Measurements from ENCODE around the gene MON2.
A peak's percentile ranks its signal among the peaks of the same experiment; 100 is the strongest.

DNA sequence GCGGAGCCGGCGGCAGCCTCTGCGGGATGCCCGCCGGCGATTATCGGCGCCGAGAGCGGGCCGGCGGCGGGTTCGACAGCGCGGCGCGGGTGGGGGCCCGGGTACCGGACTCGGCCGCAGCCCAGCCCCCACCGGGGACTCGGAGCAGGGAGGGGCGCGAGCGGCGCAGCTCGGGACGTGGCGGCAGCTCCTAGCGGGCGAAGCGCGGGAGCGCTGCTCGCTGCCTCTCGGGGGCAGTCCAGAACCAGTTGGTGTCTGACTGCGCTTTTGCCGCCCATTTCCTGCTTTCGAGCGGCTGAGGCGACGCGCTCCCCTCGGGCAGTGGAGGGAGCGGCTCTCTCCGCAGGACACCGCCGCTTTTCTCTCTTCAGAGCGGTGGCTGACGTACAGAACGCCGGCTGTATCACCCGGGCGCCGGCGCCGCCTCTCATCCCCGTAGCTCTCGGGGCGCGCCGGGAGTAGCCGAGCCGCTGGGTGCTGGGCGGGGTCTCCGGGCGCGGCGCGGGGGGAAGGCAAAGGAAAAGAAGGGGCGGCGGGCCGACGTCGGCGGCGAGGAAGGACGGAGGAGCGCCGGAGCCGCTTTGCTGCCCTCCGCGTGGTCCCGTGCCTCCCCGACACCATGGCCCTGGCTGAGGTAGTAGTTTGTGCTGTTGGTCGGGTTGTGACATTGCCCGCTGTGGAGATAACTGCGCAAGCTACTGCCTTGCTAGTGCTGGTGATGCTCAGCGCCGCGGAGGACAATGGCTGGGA, 136.6 kb downstream of the MON2 start:
- TF ChIP-seq POLR2AphosphoS5 (IDR thresholded peaks at IDR 0.05) = peak; percentile 66
- TF ChIP-seq, protein P1, sequence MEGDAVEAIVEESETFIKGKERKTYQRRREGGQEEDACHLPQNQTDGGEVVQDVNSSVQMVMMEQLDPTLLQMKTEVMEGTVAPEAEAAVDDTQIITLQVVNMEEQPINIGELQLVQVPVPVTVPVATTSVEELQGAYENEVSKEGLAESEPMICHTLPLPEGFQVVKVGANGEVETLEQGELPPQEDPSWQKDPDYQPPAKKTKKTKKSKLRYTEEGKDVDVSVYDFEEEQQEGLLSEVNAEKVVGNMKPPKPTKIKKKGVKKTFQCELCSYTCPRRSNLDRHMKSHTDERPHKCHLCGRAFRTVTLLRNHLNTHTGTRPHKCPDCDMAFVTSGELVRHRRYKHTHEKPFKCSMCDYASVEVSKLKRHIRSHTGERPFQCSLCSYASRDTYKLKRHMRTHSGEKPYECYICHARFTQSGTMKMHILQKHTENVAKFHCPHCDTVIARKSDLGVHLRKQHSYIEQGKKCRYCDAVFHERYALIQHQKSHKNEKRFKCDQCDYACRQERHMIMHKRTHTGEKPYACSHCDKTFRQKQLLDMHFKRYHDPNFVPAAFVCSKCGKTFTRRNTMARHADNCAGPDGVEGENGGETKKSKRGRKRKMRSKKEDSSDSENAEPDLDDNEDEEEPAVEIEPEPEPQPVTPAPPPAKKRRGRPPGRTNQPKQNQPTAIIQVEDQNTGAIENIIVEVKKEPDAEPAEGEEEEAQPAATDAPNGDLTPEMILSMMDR (IDR thresholded peaks at IDR 0.05) = peak; percentile 13 to 82 (median 79)
- TF ChIP-seq POLR2A (IDR thresholded peaks at IDR 0.05) = peak; percentile 61 to 74
